Effector memory CD4-positive, alpha-beta T cell (primary cell): Measurements from ENCODE around the gene RND1.

Experiments used
- DNase-seq, 3 donors: peaks; one replicate each; pipeline ENCODE4 v3.0.0-alpha.2; 2020
- H3K27ac ChIP-seq: 2 replicates; pipeline ENCODE4 v1.7.0; 2013; ENCODE audit warnings: mild to moderate bottlenecking, low read length, moderate library complexity; ENCODE audit not compliant: insufficient read depth, poor library complexity, severe bottlenecking
- H3K27me3 ChIP-seq: replicated peaks from 2 replicates; pipeline ENCODE4 v1.7.0; 2013; ENCODE audit warnings: mild to moderate bottlenecking, low read length; ENCODE audit not compliant: insufficient read depth, control insufficient read depth, poor library complexity, severe bottlenecking
- H3K36me3 ChIP-seq: 2 replicates; pipeline ENCODE4 v1.7.0; 2013; ENCODE audit warnings: mild to moderate bottlenecking, low read length, moderate library complexity; ENCODE audit not compliant: control insufficient read depth, insufficient read depth
- H3K4me1 ChIP-seq: 2 replicates; pipeline ENCODE4 v1.7.0; 2013; ENCODE audit warnings: low read length, mild to moderate bottlenecking; ENCODE audit not compliant: control insufficient read depth, insufficient read depth, poor library complexity, severe bottlenecking
- H3K4me3 ChIP-seq: 2 replicates; pipeline ENCODE4 v1.7.0; 2013; ENCODE audit warnings: low read length, low read depth, mild to moderate bottlenecking; ENCODE audit not compliant: insufficient read depth, poor library complexity, severe bottlenecking
- H3K9me3 ChIP-seq: 2 replicates; pipeline ENCODE4 v1.7.0; 2013; ENCODE audit warnings: mild to moderate bottlenecking, low read length, moderate library complexity; ENCODE audit not compliant: control insufficient read depth

The RND1 gene

GRCh38 chr12:48813465-48814261 lies 52.0 kb downstream of the RND1 start:
- Histone ChIP-seq H3K9me3 (no peaks in the 10 kb centered on the region), H3K4me3 (peak overlapping the region; percentile 74), H3K27ac (peak overlapping the region; percentile 33), H3K4me1 (peaks cover 17% of the 10 kb centered on the region), H3K27me3 (no peaks in the 10 kb centered on the region), H3K36me3 (no peaks in the 10 kb centered on the region)
- DNase-seq, result no peak

GRCh38 chr12:48812389-48812788 lies 53.3 kb downstream of the RND1 start:
- no peak overlapping the region for H3K27ac ChIP-seq
- DNase-seq, result no peak
- H3K4me3 ChIP-seq, result no peak overlapping the region
- no peaks in the 10 kb centered on the region for H3K9me3 ChIP-seq
- H3K27me3 ChIP-seq, result no peaks in the 10 kb centered on the region
- H3K36me3 ChIP-seq, result no peaks in the 10 kb centered on the region
- H3K4me1 ChIP-seq, result peaks cover 11% of the 10 kb centered on the region

GRCh38 chr12:48811437-48812090 lies 54.1 kb downstream of the RND1 start:
- Histone ChIP-seq H3K9me3 (no peaks in the 10 kb centered on the region), H3K36me3 (no peaks in the 10 kb centered on the region), H3K4me3 (no peak overlapping the region), H3K27me3 (no peaks in the 10 kb centered on the region), H3K4me1 (peaks cover 9% of the 10 kb centered on the region), H3K27ac (no peak overlapping the region)
- no peak for DNase-seq

GRCh38 chr12:48810903-48811431 lies 54.7 kb downstream of the RND1 start:
- Histone ChIP-seq H3K36me3 (no peaks in the 10 kb centered on the region), H3K4me3 (no peak overlapping the region), H3K9me3 (no peaks in the 10 kb centered on the region), H3K4me1 (peaks cover 6% of the 10 kb centered on the region), H3K27me3 (no peaks in the 10 kb centered on the region), H3K27ac (no peak overlapping the region)
- DNase-seq, result no peak

GRCh38 chr12:48807981-48808380 lies 57.7 kb downstream of the RND1 start:
- DNase-seq, result no peak
- H3K27me3 ChIP-seq, result no peaks in the 10 kb centered on the region
- no peaks in the 10 kb centered on the region for H3K36me3 ChIP-seq
- H3K9me3 ChIP-seq, result no peaks in the 10 kb centered on the region
- no peak overlapping the region for H3K27ac ChIP-seq
- no peaks in the 10 kb centered on the region for H3K4me1 ChIP-seq
- no peak overlapping the region for H3K4me3 ChIP-seq
